AG08395 (cell line): ENCODE measurements around the gene TSTD1.
"Not testable (repeated sequence)": the region's sequence is repeated elsewhere in the genome, so short reads cannot be mapped to it uniquely, and the experiment has no call there.

Experiments
- DNase-seq: peaks from one replicate; pipeline ENCODE4 v3.0.0; 2012; ENCODE audit warnings: mixed read lengths, low spot score

TSTD1 gene

DNA sequence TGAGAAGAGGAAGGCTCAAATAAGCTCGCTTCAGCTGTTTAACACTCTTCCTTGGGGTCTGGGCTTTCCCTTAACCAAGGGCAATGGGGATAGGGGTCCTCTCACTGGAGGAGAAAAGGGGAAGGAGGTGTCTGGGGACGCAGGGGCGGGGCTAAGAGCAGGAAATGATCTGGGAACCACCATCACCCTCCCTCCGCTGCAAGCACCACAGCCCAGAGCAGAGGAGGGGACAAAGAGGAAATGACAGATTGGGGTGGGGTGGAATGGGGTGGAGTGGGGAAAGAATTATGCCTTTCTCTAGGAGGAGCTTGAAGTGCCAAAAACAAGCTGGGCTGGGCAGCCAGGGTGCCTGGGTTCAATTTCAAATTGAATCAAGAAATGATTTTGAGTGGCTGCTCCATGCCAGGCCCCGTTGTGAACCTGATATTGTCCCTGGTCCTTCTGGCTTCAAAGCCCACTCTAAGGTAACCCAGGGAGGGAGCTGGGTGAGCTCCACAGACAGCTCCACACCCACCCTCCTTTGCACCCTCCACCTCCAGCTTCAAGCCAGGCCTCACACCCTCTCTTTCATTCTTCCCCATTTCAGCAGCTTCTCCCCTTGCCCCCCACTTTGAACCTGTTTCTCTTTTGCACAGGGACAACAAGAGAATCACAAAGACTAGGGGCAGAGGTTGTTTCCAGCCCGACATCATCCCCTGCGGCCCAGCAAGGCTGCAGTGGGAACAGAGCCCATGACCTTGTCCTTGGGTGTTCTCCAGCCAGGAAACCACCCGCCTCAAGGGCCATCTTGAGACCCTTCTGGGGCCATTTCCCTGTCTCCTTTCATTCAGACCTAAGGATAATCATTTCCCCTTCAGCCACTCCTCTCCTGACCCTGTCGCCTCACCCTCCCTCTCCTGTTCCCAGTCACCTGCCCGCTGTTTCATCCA lies 29.8 kb upstream of the TSTD1 start:
- DNase-seq: no peak

DNA sequence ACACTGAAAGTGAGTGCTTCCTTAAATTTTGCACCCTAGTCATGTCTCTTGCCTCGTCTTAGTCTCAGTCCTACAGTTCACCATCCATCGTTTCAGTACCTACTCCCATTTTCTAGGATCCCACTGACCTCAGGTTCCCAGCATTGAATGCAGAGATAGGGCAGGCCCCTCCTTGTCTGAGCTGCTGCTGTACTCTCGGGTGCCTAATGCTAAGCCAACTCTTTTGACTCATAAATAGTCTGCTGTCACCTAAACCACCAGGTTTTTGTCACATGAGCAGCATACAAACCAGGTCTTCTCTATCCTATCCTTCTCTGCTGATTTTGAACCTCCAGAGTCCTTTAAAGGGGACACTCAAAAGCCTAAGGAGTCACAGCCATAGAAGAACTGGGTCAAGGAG lies 27.9 kb upstream of the TSTD1 start:
- no peak for DNase-seq

DNA sequence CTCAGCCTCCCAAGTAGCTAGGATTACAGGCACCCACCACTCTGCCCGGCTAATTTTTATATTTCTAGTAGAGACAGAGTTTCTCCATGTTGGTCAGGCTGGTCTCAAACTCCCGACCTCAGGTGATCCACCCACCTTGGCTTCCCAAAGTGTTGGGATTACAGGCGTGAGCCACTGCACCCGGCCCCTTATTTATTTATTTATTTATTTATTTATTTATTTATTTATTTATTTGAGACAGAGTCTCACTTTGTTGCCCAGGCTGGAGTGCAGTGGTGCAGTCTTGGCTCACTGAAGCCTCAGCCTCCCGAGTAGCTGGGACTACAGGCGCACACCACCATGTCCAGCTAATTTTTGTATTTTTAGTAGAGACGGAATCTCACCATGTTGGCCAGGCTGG lies 26.9 kb upstream of the TSTD1 start:
- DNase-seq: not testable (repeated sequence)

DNA sequence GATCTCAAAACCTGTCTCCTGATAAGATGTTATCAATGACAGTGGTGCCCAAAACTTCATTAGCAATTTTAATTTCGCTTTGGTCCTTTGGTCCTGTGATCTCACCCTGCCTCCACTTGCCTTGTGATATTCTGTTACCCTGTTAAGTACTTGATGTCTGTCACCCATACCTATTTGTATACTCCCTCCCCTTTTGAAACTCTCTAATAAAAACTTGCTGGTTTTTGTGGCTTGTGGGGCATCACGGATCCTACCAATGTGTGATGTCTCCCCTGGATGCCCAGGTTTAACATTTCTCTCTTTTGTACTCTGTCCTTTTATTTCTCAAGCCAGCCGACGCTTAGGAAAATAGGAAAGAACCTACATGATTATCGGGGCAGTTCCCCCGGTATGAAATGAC lies 25.2 kb upstream of the TSTD1 start:
- DNase-seq: not testable (repeated sequence)

DNA sequence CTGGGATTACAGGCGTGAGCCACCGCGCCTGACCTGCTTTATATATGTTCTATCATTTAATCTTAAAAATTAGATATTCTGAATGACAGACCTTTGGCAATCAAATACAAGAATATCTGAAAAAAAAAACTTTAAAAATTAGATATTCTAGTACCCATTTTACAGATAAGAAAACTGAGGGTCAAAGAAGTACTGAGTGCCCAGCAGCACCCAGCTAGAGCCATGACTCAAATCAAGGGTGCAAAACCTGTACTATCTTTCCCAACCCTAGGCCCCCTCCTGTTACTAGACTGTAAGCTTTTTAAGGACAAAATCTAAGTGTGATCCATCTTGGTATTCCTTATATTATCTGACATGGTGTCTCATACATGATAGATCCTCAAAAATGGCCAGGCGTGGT lies 22.7 kb upstream of the TSTD1 start:
- DNase-seq: no peak

DNA sequence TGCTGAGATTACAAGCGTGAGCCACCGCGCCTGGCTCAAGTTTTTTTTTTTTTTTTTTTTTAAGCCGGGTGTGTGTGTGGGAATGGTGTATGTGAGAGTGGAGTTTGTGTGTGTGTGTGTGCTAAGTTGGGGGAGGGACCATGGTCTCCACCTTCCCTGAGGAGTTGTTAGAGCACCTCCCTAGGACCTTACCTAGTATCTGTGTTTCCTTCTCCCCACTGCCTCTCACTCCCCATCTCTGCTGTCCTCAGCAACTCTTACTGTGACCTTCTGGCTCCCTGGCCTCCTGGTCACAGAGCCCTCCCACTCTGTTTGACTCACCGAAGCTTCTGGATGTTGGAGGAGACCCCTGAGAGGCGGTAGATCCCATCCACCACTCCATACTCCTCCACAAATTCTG lies 20.5 kb upstream of the TSTD1 start:
- DNase-seq: no peak

DNA sequence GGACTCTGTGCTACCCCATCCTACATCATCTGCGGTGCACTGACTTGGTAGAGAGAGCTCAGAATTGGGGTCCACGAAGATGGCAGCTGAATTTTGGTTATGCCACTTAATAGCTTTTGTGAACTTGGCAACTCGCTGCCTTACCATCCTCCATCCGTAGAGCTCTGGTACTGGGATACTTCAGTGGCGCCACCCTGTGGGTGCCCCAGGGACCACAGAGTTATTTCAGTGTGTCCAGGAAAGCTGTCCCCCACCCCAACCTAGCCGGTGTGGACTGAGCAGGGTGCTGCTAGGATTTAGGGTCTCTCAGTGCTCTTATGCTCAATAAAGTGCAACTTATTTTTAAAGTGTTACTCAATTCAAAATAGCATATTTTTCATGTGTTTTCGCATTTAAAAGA lies 16.0 kb upstream of the TSTD1 start:
- no peak for DNase-seq

DNA sequence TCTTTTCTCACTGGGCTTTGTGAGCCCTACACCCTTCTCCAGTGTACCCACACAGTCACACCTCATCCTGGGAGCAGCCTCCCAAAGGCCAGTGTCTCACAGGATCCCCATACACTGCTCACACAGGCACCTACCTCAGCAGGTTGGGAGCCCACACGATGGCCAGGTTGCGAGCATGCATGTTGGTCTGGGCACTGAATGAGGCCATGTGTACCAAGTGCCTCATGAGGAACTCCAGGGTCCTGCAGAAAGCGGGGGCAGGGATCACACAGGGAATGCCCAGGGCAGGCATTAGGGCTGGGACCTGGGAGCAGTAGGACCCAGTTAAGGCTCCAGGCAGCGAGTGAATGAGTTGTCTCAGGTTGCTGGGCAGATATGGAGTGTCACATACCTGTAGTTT lies 15.5 kb upstream of the TSTD1 start:
- DNase-seq: no peak

DNA sequence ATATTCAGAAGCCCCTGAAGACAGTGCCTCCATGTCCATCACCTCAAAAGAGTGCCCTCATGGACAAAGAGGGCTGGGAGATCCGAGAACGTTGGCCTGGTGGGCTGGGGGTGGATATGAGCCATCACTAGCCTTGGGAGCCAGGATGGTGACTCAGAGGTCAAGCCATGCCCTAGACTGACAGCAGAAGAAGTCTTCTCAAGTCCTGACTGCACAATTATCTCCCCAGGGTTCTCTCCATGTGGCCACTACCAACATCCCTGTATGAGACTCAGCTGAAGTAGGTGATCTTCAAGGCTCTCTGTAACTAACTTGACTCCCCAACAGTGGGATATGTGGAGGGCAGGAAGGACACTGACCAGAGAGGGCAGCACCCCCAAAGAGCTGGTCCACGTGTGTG lies 14.1 kb upstream of the TSTD1 start:
- DNase-seq: no peak

DNA sequence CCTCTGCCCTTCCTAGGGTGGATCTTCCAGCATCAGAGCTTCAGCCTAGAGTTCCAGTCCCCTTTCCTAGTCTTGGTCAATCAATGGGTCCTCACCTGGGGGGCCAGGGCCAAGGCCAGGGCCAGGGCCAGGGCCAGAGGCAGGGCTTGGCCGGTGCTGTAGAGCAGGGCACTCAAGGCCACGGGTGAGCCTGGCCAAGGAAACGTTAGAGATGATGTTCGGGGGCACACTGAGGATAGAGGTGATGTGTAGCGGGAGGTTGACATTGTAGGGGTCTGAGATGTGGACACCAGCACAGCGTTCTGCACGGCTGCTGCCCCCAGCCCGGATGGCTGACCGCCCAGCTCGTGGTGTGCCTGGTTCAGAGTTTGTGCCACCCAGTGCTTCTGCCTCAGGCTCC lies 12.5 kb upstream of the TSTD1 start:
- no peak for DNase-seq

DNA sequence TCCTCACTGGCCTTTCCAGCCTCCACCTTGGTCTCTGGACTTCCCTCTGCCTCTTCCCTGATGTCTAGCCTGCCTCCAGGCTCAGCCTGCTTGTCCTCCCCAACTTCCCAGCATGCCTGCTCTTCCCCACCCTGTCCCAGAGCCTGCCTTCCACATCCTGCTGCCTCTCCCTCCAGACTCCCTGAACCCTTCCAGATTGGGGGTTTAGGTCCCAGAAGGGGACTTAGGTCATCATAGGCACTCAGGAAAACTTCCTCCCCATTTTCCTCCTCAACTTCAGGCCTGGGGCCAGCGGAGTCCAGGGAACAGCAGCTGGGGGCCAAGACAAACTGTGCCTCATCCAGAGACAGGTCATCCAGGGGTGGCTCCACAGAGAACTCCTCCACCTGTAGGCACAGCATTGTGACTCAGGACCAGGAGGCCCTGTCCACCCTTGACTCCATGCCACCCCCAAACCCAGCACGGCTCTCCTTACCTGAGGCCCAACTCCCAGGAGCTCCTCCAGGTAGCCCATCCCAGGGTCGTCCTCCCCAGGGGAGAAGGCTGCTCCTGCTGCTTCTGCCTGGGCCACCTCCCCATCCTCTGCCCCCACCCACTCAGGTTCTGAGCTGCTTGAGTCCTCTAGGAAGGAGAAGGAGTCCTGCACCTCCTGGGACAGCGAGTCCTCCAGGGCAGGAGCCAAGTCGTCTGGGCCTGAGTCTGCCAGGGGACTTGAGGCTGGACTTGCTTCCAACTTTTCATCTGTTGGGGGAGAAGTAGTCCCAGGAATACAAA lies 10.4 kb upstream of the TSTD1 start:
- no peak for DNase-seq

DNA sequence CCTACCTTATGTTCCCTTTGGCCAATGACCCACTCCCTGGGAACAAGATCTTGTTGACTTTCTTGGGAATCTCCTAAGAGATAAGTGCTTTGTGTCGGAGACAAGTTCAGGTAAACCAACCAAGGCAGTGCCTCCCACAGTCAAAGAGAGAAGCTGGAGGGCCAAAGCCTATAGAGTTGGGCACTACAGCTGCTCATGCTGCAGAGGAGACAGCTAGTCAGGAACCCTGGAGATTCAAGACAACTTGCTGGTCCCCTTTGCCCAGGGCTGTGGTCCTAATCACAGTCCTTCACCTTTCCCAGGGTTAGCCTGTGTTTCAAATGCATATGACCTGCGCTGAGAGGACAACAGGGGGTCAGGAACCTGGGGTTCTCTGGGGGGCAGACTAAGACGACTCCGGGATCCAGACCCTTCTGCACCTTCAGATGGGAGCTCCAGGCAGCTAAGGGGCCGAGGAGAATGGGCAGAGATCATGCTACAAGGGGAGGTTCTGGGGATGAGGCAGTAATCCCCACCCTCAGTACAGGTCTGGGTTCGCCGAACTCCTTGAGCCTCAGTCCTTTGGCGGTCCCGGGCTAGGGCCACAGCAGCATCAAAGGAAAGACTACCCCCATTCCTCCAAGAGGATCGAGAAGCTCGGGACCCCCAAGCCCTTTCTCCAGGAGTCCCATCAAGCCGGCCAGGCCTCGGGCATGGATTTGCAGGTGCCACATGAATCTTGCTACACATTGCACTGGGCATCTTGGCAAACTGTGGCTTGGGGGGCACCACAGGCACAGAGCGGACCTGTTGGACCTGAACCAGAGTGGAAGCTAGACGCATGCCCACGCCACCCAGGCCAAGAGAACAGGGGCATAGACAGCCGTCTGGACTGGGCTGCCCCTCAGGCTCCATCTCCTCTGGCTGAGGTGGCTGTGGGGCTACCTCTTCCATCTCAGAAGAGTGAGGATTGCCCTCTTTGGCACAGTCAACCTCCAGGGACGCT lies 9.0 kb upstream of the TSTD1 start:
- no peak for DNase-seq

DNA sequence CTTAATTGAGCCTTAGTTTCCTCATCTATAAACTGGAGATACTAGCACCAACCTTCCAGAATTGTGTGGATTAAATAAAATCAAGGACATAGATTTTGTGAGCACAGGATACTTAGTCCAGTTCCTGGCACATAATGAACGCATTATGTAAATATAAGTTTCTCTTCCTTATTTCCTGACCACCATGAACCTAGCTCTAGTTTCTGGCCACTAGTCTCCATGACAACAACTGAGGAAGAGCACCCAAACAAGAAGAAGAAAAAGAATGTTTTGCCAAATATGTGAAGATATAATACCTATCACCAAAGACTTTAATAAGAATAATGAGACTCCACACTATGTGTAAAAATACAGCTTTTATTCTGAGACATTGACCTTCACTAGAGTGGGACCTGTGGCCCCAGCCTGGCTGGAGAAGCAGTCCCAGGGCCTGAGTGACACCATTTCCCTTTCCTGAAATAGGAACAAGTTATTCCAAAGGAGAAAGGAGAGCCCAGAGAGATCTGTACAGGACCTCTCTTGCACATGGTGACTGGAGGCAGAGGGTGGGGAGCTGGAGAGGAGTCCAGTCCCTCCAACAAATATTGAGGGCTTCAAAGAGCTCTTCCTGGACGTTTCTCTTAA lies 8.0 kb upstream of the TSTD1 start:
- no peak for DNase-seq

DNA sequence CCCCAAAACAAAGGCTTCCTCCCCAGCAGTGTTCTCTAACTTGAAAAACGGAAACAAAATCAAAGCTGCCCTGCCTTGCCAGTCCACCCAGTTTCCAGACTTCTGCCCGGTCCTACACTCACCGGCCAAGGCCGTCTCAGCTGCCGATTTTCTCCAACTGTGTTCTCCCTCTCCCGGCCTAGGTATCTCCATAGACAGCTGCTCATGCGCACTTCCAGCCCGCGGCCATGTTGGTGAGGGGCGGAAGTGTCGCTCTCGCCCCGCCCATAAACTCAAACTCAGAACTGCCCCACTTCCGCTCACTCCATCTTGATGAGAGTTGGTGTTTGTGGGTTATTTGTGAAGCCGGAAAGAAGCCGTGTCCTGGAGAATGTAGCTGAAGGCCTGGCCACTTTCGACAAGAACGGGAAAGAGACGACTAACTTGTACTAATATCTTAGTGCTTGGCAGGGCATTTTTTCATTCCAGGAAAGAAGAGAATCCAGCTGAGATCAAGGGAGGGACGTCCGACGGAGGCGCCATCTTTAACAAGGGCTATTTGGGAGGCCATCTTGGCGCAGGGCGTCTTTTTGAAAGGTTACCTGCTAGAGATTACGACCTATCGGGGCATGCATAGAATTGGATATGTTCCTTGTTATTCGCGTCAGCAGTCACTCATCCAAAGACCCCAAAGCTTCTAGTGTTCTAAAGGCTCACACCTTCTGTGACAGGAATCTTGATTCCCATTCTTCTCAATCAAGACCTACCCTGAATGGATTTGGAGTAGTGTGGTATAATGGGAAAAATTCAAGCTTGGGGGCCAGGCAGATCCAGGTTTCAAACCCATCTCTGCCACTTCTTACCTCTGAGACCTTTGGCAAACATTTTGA lies 7.2 kb upstream of the TSTD1 start, which contains the start of gene USF1:
USF1 (minus strand) TSS at position 242 of the 869 bp plus-strand sequence. CDS start 2,702 bp downstream, outside the sequence.
- DNase-seq: peak; percentile 98

DNA sequence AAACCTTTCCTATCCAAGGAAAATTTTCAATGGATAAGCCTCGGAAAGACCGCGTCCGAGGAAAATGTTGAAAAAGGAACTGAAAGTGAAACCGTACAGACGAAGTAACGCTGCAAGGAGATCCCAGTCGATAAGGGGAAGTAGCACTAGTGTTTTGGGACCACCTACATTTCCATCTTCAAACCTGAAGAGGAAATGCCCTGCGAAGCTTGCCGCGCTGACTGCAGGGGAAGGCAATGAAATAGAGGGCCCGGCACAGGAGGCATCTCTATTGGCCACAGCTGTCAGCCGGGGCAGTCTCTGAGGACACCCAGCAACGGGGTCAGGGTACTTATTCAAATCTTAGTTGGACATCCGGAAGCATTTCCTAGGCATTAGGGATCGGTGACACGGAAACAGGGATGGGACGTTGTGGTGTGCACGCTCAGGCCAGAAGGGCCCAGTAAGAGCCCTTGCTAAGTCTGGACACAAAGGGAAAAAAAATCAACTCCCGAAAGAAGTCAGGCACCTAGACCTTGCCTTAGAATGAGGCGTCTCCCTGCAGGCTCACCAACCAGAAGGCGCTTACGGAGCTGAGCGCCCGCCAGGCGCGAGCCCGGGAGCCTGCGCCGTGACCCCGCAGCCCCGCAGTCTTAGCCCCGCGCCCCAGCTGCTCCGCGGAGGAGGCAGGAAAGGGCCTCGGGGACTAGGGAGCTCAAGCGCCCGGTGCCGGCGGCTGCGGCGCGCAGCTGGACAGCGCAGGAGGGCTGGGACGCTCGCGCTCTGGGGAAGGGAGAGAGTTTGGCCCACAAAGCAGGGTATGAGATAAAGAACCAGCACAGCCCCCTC lies 6.4 kb upstream of the TSTD1 start:
- peak; percentile 80 for DNase-seq

DNA sequence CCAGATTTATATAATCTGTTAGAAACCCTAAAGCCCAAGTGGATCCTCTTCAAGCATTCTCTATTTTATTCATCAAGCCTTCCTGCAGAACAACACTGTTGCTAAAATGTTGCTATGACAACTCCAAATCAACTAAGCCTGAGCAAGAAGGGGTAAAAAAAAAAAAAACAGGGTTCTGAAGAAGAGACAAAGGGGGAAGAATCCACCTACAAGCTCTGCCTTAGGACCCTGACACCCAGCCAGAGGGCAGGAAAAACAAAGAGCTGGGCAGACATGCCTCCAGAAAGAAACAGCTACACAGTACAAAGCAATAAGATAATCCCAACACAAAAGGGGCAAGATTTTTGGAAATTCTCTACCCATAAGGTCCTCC lies 5.8 kb upstream of the TSTD1 start:
- no peak for DNase-seq

DNA sequence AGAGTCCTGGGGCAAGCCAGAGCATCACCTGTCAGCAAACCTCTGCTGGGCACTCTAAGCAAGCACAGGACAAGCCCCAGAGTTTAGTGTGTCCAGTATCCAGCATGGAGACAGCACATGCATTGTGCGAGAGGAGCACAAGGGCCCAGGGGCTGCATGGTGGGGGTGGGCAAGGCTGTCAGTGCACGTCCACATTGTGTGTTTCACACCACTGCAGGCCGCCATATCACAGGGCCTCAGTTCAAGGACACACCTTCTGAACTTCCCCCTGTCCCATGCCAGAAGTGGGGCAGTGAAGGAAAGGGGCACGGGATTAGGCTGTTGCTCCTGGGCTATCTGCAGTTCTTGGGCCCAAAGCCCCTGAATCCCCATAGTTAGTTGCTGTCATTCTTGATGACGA lies 782 bp upstream of the TSTD1 start:
- DNase-seq: no peak

DNA sequence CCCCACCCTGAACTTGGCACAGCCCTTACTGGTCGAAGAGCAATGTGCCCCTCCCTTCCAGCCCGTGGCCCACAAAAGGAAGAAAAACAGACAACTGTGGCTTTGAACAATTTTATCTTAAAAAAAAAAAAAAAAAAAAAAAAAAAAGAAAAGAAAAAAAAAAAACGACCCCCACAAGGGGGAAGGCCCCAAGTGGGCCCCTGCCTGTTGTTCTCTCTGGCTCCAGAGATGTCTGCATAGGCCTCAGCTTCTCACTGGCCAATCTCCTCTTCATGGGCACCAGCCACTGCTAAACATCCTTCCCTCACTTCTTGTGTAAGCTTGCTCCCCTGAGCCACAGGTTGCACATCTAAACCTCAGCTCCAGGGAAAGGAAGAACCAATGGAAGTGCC lies 386 bp upstream of the TSTD1 start:
- DNase-seq: no peak

DNA sequence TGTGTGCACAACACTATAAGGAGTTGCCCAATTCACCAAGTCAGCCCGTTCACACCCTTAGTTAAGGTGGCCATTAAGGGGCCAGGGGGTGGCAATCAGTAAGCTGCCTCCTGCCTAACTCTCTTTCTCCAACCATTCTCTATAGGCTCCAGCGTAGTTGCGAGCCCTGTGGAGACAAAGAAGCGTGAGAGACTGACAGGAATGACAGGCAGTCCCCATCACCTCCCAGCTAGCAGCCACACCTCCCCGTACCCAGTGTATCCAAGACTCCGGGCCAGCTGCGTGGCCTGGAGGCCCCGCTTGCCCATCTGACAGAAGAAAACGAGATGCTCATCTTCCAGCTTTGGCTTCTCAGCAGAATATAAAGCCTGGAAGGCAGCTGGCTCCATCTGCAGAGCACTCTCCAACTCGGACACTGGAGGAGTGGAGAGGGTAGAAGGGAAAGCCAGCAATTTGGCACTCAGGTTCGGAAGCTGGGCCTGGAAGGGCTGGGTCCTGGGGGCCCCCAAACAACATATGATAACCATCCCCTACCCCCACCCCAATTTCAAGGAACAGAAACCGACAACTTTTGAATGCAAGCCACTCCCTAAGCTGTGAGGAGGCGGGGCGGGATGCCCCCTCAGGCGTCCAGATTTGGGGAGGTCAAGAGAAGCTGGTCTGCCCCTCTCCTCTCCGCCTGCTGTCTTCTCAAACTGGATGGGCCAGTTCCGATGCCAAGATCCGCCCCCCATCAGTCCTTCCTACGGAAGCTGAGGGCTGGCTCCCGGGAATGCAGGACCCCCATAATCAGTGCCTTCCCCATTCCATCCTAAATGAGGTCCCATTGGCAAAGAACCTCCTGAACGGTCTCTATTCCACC lies 872 bp downstream of the TSTD1 start:
- DNase-seq: no peak
